HUES64 (cell line): ENCODE data around the gene GAL3ST2.
"Not testable (repeated sequence)": the region's sequence is repeated elsewhere in the genome, so short reads cannot be mapped to it uniquely, and the experiment has no call there.

ENCODE experiments used
- H3K27ac ChIP-seq: 2 replicates; pipeline ENCODE4 v1.7.0; 2013; ENCODE audit warnings: low read depth, low read length, inconsistent platforms
- H3K27me3 ChIP-seq: 2 replicates; pipeline ENCODE4 v1.6.1; 2013; ENCODE audit warnings: mild to moderate bottlenecking, low read length; ENCODE audit not compliant: insufficient read depth
- H3K36me3 ChIP-seq: 2 replicates; pipeline ENCODE4 v1.6.1; 2013; ENCODE audit warnings: mild to moderate bottlenecking, low read length; ENCODE audit not compliant: insufficient read depth
- H3K4me1 ChIP-seq: 2 replicates; pipeline ENCODE4 v1.6.1; 2013; ENCODE audit warnings: mild to moderate bottlenecking, low read length, moderate library complexity; ENCODE audit not compliant: insufficient read depth
- H3K4me3 ChIP-seq: 2 replicates; pipeline ENCODE4 v1.5.1; 2013; ENCODE audit warnings: mild to moderate bottlenecking, low read length, moderate library complexity
- H3K9ac ChIP-seq: 2 replicates; pipeline ENCODE4 v1.6.1; 2013; ENCODE audit warnings: mild to moderate bottlenecking, low read depth, low read length
- H3K9me3 ChIP-seq: 2 replicates; pipeline ENCODE4 v1.6.1; 2013; ENCODE audit warnings: low read depth, low read length; ENCODE audit not compliant: insufficient read depth
- WGBS: fragments of 150-250, 120-280 bp; methylation state at CpG from one replicate; pipeline ENCODE4 v1.1.7; 2013; ENCODE audit warnings: missing lambda C conversion rate; 5-methylcytosine and 5-hydroxymethylcytosine counted together

GAL3ST2 gene

DNA sequence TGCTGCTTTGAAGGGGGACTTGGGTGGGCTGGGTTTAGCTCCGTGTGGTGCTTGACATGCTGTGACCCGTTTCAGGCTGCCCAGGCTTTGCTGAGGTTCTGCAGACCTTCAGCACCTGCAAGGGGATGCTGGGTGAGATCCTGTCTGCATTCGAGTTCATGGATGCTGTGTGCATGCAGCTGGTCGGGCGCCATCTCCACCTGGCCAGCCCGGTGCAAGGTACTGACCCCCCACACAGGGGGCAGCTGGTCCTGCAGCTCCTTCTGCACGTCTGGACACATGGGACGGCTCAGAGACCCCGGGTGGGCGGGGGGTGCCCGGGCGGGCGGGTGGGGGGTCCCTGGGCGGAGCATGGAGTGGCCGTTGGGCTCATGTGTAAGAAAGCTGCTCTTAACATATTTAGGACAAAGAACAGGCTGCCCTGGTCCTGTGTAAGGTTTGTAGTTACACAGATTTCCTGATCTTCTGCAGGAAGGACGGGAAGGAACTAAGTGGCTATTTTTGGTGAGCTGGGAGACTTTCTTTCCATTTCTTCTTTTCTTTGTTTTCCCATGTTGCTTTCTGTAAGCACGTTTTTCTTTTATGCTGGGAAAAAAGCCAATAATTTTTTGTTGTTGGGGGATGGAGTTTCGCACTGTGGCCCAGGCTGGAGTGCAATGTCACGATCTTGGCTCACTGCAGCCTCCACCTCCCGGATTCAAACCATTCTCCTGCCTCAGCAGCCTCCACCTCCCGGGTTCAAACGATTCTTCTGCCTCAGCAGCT is 26.4 kb upstream of the GAL3ST2 start:
- Histone ChIP-seq H3K36me3 (peaks cover 6% of the 10 kb centered on the region; the same call in 1 of the 2 replicates), H3K27me3 (no peaks in the 10 kb centered on the region), H3K9ac (no peak overlapping the region), H3K4me3 (no peak overlapping the region), H3K4me1 (no peaks in the 10 kb centered on the region), H3K27ac (no peak overlapping the region), H3K9me3 (no peaks in the 10 kb centered on the region)
- 93% methylated on average over 19 of the region's 22 CpGs for WGBS

DNA sequence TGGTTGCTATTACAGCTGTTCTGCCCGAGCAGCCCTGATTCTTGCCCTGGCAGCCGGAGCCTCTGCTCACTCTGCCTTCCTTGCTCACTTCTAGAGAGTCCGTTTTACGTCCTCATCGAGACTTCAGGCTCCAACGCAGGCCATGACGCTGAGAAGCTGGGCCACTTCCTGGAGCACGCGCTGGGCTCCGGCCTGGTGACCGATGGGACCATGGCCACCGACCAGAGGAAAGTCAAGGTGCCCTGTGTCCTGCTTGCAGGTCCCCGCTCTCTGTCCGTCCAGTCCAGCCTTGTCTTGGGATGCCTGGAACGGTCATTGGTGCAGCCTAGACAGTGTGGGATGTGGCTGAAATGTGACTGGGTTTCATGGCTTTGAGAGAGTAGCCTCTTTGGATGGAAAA is 25.5 kb upstream of the GAL3ST2 start:
- WGBS = 95% methylated on average over 15 of the region's 15 CpGs
- no peak overlapping the region for H3K27ac ChIP-seq
- H3K36me3 ChIP-seq = peaks cover 9% of the 10 kb centered on the region

GRCh38 chr2:241751776-241752175 is 24.8 kb upstream of the GAL3ST2 start:
- no peak overlapping the region for H3K4me3 ChIP-seq
- no peak overlapping the region for H3K27ac ChIP-seq
- WGBS = 94% methylated on average over 18 of the region's 18 CpGs
- no peaks in the 10 kb centered on the region for H3K4me1 ChIP-seq
- peaks cover 10% of the 10 kb centered on the region for H3K36me3 ChIP-seq
- H3K9me3 ChIP-seq = no peaks in the 10 kb centered on the region
- no peaks in the 10 kb centered on the region for H3K27me3 ChIP-seq
- no peak overlapping the region for H3K9ac ChIP-seq

More for the DNA sequence above, 25.5 kb upstream of the GAL3ST2 start:
- no peak overlapping the region for H3K9ac ChIP-seq
- H3K9me3 ChIP-seq = no peaks in the 10 kb centered on the region
- H3K4me1 ChIP-seq = no peaks in the 10 kb centered on the region
- no peak overlapping the region for H3K4me3 ChIP-seq
- no peaks in the 10 kb centered on the region for H3K27me3 ChIP-seq

GRCh38 chr2:241752253-241752652 is 24.4 kb upstream of the GAL3ST2 start:
- no peaks in the 10 kb centered on the region for H3K27me3 ChIP-seq
- no peaks in the 10 kb centered on the region for H3K9me3 ChIP-seq
- peaks cover 14% of the 10 kb centered on the region for H3K36me3 ChIP-seq
- no peak overlapping the region for H3K4me3 ChIP-seq
- H3K9ac ChIP-seq = no peak overlapping the region
- no peak overlapping the region for H3K27ac ChIP-seq
- WGBS = 96% methylated on average over 14 of the region's 14 CpGs
- no peaks in the 10 kb centered on the region for H3K4me1 ChIP-seq

GRCh38 chr2:241752689-241753276 is 23.8 kb upstream of the GAL3ST2 start:
- 93% methylated on average over 21 of the region's 21 CpGs for WGBS
- no peak overlapping the region for H3K9ac ChIP-seq
- no peaks in the 10 kb centered on the region for H3K4me1 ChIP-seq
- no peak overlapping the region for H3K27ac ChIP-seq
- H3K9me3 ChIP-seq = no peaks in the 10 kb centered on the region
- no peak overlapping the region for H3K4me3 ChIP-seq
- H3K27me3 ChIP-seq = no peaks in the 10 kb centered on the region
- H3K36me3 ChIP-seq = peaks cover 15% of the 10 kb centered on the region

GRCh38 chr2:241753493-241753892 is 23.1 kb upstream of the GAL3ST2 start:
- Histone ChIP-seq H3K27me3 (no peaks in the 10 kb centered on the region), H3K36me3 (peaks cover 17% of the 10 kb centered on the region), H3K4me3 (no peak overlapping the region), H3K9me3 (no peaks in the 10 kb centered on the region), H3K9ac (no peak overlapping the region), H3K4me1 (no peaks in the 10 kb centered on the region), H3K27ac (no peak overlapping the region)
- WGBS = 95% methylated on average over 17 of the region's 17 CpGs

- Histone ChIP-seq H3K27me3 (no peaks in the 10 kb centered on the region), H3K27ac (no peak overlapping the region), H3K36me3 (peaks cover 17% of the 10 kb centered on the region), H3K9me3 (no peaks in the 10 kb centered on the region), H3K4me1 (no peaks in the 10 kb centered on the region), H3K9ac (no peak overlapping the region), H3K4me3 (no peak overlapping the region)
- 95% methylated on average over 20 of the region's 20 CpGs for WGBS
Measured at GRCh38 chr2:241754042-241754441, 22.6 kb upstream of the GAL3ST2 start.

DNA sequence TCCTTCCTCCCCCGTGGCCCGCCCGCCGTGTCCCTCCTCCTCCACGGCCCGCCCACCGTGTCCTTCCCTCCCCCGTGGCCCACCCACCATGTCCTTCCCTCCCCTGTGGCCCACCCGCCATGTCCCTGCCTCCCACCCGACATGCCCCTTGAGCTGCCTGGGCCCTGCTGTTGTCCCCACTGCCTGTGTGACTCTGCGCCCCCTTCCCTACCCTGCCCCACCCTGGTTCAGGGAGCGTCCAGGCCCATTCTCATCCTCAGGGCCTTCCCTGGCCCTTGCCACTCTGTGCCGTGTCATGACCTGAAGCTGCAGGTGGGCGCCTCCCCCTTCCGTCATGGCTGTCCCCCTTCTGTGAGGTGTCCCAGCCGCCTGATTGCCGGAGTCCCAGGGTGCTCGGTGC is 21.5 kb upstream of the GAL3ST2 start:
- peaks cover 20% of the 10 kb centered on the region for H3K36me3 ChIP-seq
- H3K9ac ChIP-seq = no peak overlapping the region
- WGBS = 96% methylated on average over 18 of the region's 18 CpGs
- H3K27ac ChIP-seq = no peak overlapping the region
- H3K27me3 ChIP-seq = no peaks in the 10 kb centered on the region
- H3K4me1 ChIP-seq = no peaks in the 10 kb centered on the region
- H3K9me3 ChIP-seq = no peaks in the 10 kb centered on the region
- H3K4me3 ChIP-seq = no peak overlapping the region

DNA sequence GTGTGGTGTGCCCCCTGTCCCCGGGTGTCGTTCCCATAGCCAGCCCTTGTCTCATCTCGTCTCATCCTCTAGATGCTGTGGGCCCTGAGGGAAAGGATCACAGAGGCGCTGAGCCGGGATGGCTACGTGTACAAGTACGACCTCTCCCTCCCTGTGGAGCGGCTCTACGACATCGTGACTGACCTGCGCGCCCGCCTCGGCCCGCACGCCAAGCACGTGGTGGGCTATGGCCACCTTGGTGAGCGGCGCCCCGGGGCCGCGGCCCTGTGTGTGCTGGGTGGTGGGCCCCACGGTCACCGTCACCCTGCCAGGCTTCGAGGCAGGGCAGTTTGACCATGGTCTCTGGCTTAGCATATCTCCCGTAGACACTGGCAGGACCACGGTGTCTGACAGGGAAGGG is 20.8 kb upstream of the GAL3ST2 start:
- peaks cover 2% of the 10 kb centered on the region; the same call in 1 of the 2 replicates for H3K9me3 ChIP-seq
- H3K36me3 ChIP-seq = peaks cover 22% of the 10 kb centered on the region
- no peak overlapping the region for H3K27ac ChIP-seq
- no peaks in the 10 kb centered on the region for H3K4me1 ChIP-seq
- WGBS = 96% methylated on average over 27 of the region's 27 CpGs
- no peak overlapping the region for H3K9ac ChIP-seq
- no peaks in the 10 kb centered on the region for H3K27me3 ChIP-seq
- no peak overlapping the region for H3K4me3 ChIP-seq

- H3K36me3 ChIP-seq = peaks cover 19% of the 10 kb centered on the region
- WGBS = 97% methylated on average over 19 of the region's 20 CpGs
Measured at GRCh38 chr2:241759067-241759807, 17.4 kb upstream of the GAL3ST2 start.

DNA sequence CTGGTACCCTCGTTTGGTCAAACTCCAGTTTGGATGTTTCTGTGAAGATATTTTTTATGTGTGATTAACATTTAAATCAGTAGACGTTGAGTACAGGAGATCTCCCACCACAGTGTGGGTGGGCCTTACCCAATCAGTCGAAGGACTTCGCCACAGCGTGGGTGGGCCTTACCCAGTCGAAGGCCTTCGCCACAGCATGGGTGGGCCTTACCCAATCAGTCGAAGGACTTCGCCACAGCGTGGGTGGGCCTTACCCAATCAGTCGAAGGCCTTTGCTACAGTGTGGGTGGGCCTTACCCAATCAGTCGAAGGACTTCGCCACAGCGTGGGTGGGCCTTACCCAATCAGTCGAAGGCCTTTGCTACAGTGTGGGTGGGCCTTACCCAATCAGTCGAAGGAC is 16.7 kb upstream of the GAL3ST2 start:
- H3K27me3 ChIP-seq, H3K27ac ChIP-seq, H3K4me3 ChIP-seq, H3K4me1 ChIP-seq, H3K9ac ChIP-seq, H3K9me3 ChIP-seq: not testable (repeated sequence)
- 93% methylated on average over 8 of the region's 16 CpGs for WGBS
- H3K36me3 ChIP-seq = peaks cover 19% of the 10 kb centered on the region

More at GRCh38 chr2:241759067-241759807, 17.4 kb upstream of the GAL3ST2 start:
- no peaks in the 10 kb centered on the region for H3K27me3 ChIP-seq
- no peak overlapping the region for H3K27ac ChIP-seq
- H3K9me3 ChIP-seq = peaks cover 2% of the 10 kb centered on the region; the same call in 1 of the 2 replicates
- no peaks in the 10 kb centered on the region for H3K4me1 ChIP-seq
- H3K4me3 ChIP-seq = no peak overlapping the region
- H3K9ac ChIP-seq = no peak overlapping the region
